Endodermal cell (in vitro differentiated cells): ENCODE measurements around the gene ISY1. TPM values are rescaled to one million over a fixed set of nuclear protein-coding genes. Genes with fewer than 3 reads are reported as not detected.

ENCODE experiments used
- DNase-seq: peaks from one replicate; pipeline ENCODE4 v3.0.0-alpha.2; 2017
- H3K27ac ChIP-seq: 2 replicates; pipeline ENCODE4 v1.5.1; 2013; ENCODE audit warnings: mild to moderate bottlenecking, low read depth, low read length, moderate library complexity
- H3K27me3 ChIP-seq: 2 replicates; pipeline ENCODE4 v1.6.1; 2013; ENCODE audit warnings: mild to moderate bottlenecking, low read length, moderate library complexity; ENCODE audit not compliant: insufficient read depth, control insufficient read depth, poor library complexity, severe bottlenecking
- H3K36me3 ChIP-seq: 2 replicates; pipeline ENCODE4 v1.7.0; 2013; ENCODE audit warnings: mild to moderate bottlenecking, low read length, moderate library complexity; ENCODE audit not compliant: control insufficient read depth, insufficient read depth
- H3K4me1 ChIP-seq: one replicate; pipeline ENCODE4 v1.7.0; 2013; ENCODE audit warnings: low read length; ENCODE audit not compliant: control insufficient read depth, insufficient read depth
- H3K4me3 ChIP-seq: 2 replicates; pipeline ENCODE4 v1.5.1; 2013; ENCODE audit warnings: mild to moderate bottlenecking, low read length, moderate library complexity
- H3K9ac ChIP-seq: 2 replicates; pipeline ENCODE4 v1.6.1; 2013; ENCODE audit warnings: mild to moderate bottlenecking, low read length, moderate library complexity; ENCODE audit not compliant: poor library complexity, severe bottlenecking; ENCODE audit errors: extremely low read depth
- H3K9me3 ChIP-seq: 2 replicates; pipeline ENCODE4 v1.6.1; 2013; ENCODE audit warnings: mild to moderate bottlenecking, low read length, moderate library complexity; ENCODE audit not compliant: control insufficient read depth
- H3K27ac Mint-ChIP-seq: 2 replicates; pipeline ENCODE4 v1.8.0; 2020; ENCODE audit warnings: mixed read lengths
- H3K27me3 Mint-ChIP-seq: 2 replicates; pipeline ENCODE4 v1.8.0; 2021; ENCODE audit warnings: mild to moderate bottlenecking, mixed read lengths; ENCODE audit not compliant: insufficient read depth
- H3K36me3 Mint-ChIP-seq: 2 replicates; pipeline ENCODE4 v1.8.0; 2020; ENCODE audit warnings: low read depth, mixed read lengths
- H3K4me1 Mint-ChIP-seq: 2 replicates; pipeline ENCODE4 v1.8.0; 2020; ENCODE audit warnings: mixed read lengths
- H3K4me3 Mint-ChIP-seq: 2 replicates; pipeline ENCODE4 v1.8.0; 2020; ENCODE audit warnings: mild to moderate bottlenecking, moderate library complexity, mixed read lengths
- H3K9me3 Mint-ChIP-seq: 2 replicates; pipeline ENCODE4 v1.8.0; 2020; ENCODE audit warnings: mild to moderate bottlenecking, mixed read lengths
- WGBS, 2 experiments: methylation state at CpG; one replicate each; pipeline versions ENCODE4 v1.1.5 to v1.1.7; 2013; ENCODE audit warnings: missing lambda C conversion rate in 2 of 2, mixed read lengths in 1 of 2; ENCODE audit not compliant: insufficient coverage in 1 of 2, insufficient read length in 1 of 2; 5-methylcytosine and 5-hydroxymethylcytosine counted together
- total RNA-seq, 2 donors: library from RNA; stranded (reverse); fragmentation: NEBNext Ultra II Directional in 1 of 2; extraction: Animal tissue kit (Norgen Biotek cat#: 25700) in 1 of 2; gene quantifications; 2 replicates in 1 of 2; 3 replicates in 1 of 2; pipeline ENCODE4 v1.2.1, GENCODE V29; 2021
- TF ChIP-seq, protein P1 (sequence below): fragments of 200-600 bp; sonication (generic); conservative IDR thresholded peaks from 2 replicates; pipeline ENCODE4 v1.5.0; 2021; ENCODE audit warnings: antibody characterized with exemption, mild to moderate bottlenecking

ISY1 gene
- total RNA-seq, 2 donors from 2014 or later = 28.9 to 32.9 TPM

DNA sequence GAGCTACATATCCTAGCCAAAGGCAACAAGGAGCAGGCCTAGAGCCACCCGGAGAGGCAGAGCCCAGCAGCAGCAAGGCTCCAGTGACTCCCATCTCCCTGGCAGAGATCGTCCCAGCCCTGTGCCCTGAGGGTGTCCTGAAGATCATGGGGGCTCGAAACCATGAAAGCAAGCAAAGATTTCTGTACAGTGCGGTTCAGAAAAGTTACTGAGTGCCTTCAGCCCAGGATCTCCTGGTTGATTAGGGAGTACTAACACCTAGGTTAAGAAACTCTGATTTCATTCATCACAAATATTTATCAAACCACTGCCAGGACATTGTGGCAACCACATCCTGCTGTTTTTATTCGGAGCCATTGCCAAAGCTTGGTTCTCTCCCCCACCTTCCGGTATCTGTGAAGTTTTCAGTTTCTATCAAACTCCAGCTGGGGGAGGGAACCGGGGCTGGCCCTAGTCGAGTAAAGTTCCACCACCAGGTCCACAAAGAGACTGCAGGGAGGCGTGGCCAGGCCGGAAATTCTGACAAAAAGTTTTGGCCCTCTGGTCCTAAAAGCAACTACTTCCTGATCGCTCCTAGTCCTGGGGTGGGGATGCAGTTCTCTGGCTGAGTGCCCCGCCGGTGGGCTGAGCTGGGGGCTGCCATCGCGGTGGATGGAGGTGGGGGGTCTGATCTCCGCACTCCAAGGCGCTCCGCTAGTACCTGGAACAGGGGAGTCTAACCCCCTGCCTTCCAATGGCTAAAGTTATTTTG lies 40.4 kb downstream of the ISY1 start:
- WGBS, 2 experiments = 6 to 29% methylated on average over 4 to 18 of the region's 18 CpGs
- peaks cover 54% of the 10 kb centered on the region for H3K4me1 Mint-ChIP-seq
- H3K4me3 Mint-ChIP-seq = peak overlapping the region; percentile 83
- Histone ChIP-seq H3K36me3 (peaks cover 10% of the 10 kb centered on the region), H3K4me1 (peaks cover 30% of the 10 kb centered on the region), H3K9ac (peak overlapping the region; percentile 74), H3K9me3 (no peaks in the 10 kb centered on the region), H3K27me3 (no peaks in the 10 kb centered on the region), H3K27ac (no peak overlapping the region), H3K4me3 (peak overlapping the region; percentile 89)
- H3K9me3 Mint-ChIP-seq = no peaks in the 10 kb centered on the region
- TF ChIP-seq, protein P1, sequence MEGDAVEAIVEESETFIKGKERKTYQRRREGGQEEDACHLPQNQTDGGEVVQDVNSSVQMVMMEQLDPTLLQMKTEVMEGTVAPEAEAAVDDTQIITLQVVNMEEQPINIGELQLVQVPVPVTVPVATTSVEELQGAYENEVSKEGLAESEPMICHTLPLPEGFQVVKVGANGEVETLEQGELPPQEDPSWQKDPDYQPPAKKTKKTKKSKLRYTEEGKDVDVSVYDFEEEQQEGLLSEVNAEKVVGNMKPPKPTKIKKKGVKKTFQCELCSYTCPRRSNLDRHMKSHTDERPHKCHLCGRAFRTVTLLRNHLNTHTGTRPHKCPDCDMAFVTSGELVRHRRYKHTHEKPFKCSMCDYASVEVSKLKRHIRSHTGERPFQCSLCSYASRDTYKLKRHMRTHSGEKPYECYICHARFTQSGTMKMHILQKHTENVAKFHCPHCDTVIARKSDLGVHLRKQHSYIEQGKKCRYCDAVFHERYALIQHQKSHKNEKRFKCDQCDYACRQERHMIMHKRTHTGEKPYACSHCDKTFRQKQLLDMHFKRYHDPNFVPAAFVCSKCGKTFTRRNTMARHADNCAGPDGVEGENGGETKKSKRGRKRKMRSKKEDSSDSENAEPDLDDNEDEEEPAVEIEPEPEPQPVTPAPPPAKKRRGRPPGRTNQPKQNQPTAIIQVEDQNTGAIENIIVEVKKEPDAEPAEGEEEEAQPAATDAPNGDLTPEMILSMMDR = peak; percentile 45
- peak overlapping the region; percentile 87 for H3K27ac Mint-ChIP-seq
- no peaks in the 10 kb centered on the region for H3K27me3 Mint-ChIP-seq
- peaks cover 7% of the 10 kb centered on the region for H3K36me3 Mint-ChIP-seq
- DNase-seq = peak; percentile 94

DNA sequence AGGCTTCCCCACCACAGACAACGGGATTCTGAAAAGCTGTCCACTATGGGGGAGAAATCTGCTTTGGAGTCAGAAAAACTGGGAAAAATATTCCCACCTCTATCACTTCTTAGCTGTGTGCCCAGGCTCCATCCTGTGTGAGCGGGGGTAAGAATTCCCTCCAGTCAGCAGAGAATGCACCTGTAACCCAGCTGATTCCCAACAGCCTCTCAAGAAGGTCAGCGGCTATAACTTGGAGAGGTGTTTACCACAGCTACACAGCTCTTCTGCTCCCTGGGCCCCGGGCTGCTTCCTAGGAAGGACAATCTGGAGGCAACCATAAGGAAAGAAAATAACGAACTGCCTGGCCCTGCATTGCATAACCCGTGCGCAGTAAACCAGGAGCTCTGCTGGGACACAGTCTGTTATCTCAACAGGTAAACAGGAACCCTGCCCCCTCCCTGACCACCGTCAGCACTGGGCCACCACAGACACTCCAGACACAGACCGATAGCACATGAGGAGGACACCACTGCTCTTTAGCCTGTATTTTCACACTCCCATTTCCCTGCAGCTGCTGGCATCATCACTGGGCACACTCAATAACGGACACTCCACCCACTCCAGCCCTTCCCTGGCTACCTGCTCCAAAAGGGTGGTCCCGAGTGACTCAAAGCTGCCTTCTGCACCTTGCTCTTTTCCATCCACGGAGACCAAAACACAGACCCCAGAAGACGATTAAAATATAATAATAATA lies 41.3 kb downstream of the ISY1 start:
- Mint-ChIP-seq H3K27ac (peak overlapping the region; percentile 87), H3K4me1 (peaks cover 60% of the 10 kb centered on the region), H3K27me3 (no peaks in the 10 kb centered on the region), H3K4me3 (peak overlapping the region; percentile 83), H3K36me3 (peaks cover 7% of the 10 kb centered on the region), H3K9me3 (no peaks in the 10 kb centered on the region)
- Histone ChIP-seq H3K9ac (peak overlapping the region; percentile 74), H3K27me3 (no peaks in the 10 kb centered on the region), H3K9me3 (no peaks in the 10 kb centered on the region), H3K27ac (no peak overlapping the region), H3K36me3 (peaks cover 13% of the 10 kb centered on the region), H3K4me3 (peak overlapping the region; percentile 89), H3K4me1 (peaks cover 30% of the 10 kb centered on the region)
- 53 to 60% methylated on average over 8 to 13 of the region's 13 CpGs for WGBS, 2 experiments
- peak; percentile 64 for DNase-seq
- TF ChIP-seq, protein P1 = no peak

DNA sequence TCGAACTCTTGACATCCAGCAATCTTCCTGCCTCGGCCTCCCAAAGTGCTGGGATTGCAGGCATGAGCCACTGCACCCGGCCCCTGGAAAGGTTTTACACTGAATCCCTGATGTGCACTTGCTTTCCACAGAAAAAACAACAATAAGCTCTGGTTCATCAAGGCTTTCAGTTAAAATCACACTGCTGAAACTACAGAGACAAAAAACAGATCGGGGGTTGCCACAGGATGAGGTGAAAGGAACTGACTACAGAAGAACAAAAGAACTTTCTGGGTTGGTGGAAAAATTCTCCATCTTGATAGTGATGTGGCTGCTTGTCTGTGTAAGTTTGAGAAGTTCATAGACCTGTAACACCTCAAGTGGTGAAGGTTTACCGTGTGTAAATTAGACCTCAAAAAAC lies 42.1 kb downstream of the ISY1 start:
- no peak overlapping the region for H3K27ac ChIP-seq
- H3K27me3 Mint-ChIP-seq = no peaks in the 10 kb centered on the region
- WGBS, 2 experiments = 82 to 87% methylated on average over 5 of the region's 5 CpGs
- peaks cover 20% of the 10 kb centered on the region for H3K36me3 ChIP-seq
- peaks cover 65% of the 10 kb centered on the region for H3K4me1 Mint-ChIP-seq
- peak overlapping the region; percentile 85 for H3K27ac Mint-ChIP-seq
- no peaks in the 10 kb centered on the region for H3K27me3 ChIP-seq
- H3K9ac ChIP-seq = peak overlapping the region; percentile 74
- peaks cover 15% of the 10 kb centered on the region for H3K36me3 Mint-ChIP-seq
- H3K4me1 ChIP-seq = peaks cover 30% of the 10 kb centered on the region
- peak overlapping the region; percentile 89 for H3K4me3 ChIP-seq
- H3K4me3 Mint-ChIP-seq = peak overlapping the region; percentile 83
- no peaks in the 10 kb centered on the region for H3K9me3 ChIP-seq
- no peaks in the 10 kb centered on the region for H3K9me3 Mint-ChIP-seq
- TF ChIP-seq, protein P1 = no peak
- no peak for DNase-seq
